NCI-H1092 treated with DMSO at 0.1 percent for 48 hours (cell line): ENCODE results near the gene PTPRT.

ENCODE experiments used
- DNase-seq: peaks from one replicate; lab custom pipeline; 2025; lab: John Stamatoyannopoulos, UW

The PTPRT gene

DNA sequence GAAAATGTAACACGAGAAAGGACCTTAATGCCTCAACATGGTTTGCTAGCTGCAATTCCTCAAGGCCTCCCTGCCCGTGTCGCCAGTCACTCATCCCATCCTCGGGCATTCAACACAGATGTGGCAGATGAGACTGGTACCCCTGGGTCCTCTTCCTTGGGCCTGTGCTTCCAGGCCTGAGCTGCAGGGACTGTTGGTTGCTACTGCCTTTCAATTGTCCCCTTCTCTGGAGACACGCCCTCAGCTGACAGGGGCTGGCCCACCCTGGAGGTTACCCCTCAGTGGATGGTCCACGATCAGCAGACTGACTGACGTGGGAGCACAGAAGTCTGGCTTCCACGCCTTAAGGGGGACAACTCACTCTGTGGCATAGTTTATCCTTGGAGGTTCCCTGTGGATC, 1076.5 kb downstream of the PTPRT start:
- no peak for DNase-seq

DNA sequence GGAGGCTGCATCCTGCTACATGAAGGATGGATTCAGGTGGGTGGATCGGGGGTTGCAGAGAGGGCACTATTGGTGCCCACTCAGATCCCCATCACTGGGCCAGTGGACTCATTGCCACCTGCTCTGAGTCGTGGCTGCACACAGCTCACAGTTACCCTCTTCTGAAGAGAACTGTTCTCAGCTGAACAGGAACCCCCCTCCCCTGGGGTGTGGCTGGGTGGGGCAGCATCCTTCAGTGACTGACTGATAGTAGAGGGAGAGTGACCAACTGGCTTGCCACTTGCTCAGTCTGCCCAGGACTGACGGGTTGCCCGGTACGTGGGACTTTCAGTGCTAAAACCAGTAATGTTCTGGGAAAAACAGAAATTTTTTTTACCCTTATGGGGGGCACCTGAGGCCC, 1077.5 kb downstream of the PTPRT start:
- DNase-seq = no peak

DNA sequence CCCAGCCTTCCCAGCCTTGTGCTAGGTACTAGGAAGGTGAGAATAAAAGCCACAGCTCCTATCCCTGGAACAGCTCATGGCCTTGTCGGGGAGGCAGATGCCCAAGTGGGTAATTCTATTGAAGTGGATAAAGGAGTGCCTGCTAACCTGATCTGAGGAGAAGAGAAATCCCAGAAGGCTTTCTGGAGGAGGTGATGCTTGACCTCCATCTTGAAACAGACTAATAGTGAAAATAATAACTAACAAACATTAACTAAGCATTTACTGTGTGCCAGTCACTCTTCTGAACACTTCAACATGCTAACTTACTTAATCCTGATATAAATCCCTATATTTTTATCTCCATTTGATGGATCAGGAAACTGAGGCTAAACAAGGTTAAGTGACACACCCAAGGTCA, 1078.4 kb downstream of the PTPRT start:
- no peak for DNase-seq

DNA sequence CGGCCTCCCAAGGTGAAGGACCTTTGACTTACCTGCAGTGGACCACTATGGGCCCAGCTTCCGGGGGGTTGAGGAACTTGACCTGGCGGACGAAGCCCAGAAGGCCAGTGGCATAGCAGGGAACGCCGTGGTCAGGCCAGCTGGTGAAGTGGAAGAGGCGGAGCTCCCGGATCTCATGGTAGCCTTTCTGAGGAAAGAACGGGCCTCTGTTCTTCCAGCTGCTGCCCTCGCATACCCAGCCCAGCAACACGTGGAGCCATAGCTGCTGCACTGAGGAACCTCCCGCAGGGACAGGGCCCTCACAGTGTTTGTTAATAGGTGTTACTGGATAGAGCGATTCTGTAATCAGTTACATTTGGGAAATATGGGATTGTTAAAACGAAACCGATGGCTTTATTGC, 1079.4 kb downstream of the PTPRT start:
- DNase-seq = no peak

DNA sequence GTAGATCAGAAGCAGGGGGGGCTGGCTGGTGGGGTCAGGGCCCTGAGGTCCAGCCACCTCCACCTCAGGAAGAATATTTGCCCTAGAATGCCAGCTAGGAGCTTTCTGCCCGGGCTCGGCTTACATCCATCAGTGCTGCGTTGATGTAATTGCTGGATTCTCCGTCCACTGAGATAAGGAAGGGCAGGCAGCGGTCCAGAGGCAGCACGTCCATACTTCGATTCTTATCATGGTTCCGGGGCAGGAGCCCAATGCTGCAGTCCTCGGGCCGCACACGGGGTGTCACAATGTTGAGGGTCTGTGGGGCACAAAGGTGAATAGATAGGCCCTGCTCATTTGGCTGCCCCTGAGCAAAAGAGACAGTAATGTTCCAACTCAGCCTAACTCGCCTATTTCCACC, 1087.7 kb downstream of the PTPRT start:
- no peak for DNase-seq

DNA sequence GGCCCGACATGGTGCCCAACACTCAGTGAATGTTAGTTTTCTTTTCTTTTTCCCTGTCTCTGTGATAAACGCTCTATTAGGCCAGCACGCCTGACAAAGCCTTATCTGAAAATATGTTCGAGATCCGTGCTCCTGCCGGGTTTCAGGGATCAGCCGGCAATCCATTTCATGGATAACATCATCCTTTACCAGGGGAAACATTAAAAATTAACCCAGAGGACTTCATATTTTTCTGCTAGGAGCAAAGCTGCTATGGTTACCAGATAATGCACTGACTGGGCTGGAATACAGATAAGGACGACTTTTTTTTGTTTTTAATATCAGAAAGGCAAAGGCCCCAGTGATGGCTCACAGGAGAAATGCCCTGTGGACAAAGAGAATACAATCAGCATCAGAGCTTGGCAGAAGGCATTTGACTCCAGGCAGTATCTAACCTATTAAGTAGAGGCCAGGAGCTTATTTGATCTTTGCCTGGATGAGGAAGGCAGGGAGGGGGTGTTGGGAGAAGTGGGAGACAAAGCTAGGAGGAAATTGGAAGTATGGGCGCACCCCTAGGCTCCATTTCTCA, 1089.5 kb downstream of the PTPRT start:
- DNase-seq = no peak

DNA sequence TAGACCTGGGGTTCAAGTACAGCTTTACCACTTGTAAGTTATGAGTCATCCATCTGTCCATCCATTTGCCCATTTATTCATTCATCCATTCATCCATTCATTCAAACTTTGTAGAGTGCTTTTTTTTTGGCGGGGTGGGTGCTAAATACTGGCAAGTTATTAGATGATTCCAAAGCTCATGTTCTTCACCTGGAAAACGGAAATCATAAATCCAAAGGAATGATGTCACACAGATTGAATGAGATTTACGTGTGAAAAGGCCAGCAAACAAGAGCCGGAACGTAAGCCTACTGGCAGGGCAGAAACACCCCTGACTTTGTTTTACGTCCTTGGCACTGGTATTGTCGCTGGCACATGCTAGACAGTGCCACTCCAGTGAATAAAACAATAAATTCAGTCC, 1090.6 kb downstream of the PTPRT start:
- DNase-seq = peak; percentile 74

DNA sequence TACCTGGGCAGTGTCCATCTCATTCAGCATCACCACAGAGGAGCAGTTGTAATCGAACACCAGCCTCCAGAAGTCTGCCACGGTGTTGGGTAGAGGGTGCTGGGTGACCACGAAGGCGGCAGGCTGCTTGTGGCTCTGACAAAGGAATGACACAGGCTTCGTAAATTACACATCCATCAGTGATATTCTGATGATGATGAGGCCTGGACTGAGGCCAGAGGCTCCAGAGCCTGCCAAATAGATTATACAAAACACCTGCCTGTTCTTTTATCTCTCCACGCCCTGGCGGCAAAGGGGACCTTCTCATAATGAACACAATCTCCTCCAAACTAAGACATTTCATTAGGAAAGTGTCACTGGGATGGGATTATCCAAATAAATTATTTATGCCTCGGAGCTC, 1091.3 kb downstream of the PTPRT start:
- DNase-seq = peak; percentile 92

DNA sequence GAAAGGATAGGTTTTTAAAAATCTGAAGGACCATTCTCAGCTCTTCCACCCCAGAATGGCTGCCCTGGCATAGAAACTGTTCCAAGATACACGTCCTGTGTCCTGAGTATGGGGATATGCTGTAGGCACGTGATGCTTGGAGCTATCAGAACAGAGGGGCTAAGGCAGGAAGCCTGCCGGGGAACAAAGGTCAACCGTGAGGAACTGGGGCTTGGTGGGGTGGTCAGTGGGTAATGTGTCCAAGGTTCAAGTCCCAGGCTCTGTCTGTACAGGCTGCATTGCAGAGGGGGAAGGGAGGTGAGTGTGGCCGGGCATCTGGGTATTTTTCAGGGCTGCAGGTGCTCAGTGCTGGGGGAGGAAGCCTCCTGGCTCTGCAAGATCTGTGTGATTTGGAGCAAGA, 1092.0 kb downstream of the PTPRT start:
- DNase-seq = peak; percentile 54

DNA sequence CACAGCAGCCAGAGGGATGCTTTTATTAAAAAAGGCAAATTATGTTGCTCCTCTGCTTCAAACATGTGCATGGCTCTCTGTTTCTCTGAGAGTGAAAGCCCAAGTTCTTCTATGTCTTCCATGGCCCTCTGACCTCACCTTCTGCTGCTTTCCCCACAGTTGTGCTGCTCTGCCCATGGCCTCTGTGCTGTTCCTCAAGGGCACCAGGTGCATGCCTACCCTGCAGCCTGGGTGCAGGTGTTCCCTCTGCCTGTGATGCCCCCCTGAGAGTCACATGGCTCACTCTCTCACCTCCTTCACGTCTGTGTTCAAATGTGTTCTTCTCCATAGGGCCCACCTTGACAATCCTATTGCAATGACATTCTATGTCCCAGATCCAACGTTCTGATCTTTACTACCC, 1094.5 kb downstream of the PTPRT start:
- DNase-seq = no peak

DNA sequence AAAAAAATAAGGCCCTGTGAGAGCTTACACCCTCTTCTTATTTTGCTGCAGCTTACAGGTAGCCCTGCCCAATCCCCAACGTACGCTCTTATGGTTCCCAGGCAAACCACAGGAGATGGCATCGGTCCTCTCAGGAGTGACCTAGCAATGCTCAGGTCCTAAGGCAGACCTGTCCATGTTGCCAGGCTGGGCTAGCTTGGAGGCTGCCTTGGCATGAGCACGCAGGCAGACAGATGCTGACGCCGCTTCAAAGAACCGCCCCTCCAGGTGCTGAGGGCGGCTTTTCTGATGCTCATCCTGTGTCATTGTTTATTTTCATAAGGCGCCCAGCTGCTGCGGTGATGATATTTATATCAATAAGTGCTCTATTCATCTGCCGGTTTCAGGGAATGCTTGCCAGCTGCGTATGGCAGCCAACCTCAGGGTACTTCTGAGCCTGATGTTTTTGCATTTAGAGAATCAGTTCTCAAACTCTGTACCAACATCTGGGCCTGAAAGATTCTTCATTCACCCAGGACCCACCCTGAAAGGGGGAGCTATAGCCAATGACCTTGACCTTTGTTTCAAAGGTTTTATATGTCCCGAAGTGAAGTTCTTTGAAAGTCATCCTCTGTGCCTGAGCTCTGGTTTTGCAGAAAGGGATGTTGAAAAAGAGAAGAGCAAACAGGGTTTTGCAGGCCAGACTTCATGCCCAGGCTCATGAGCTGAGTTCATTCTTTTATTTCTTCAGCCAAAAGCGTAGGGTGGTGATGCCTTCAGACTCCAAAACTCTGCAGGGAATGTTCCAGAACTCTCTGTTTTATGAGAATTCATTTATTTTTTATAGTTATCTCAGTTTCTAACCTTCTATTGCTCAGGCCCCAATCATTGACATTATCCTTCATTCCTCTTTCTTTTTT, 1095.9 kb downstream of the PTPRT start:
- peak; percentile 83 for DNase-seq

DNA sequence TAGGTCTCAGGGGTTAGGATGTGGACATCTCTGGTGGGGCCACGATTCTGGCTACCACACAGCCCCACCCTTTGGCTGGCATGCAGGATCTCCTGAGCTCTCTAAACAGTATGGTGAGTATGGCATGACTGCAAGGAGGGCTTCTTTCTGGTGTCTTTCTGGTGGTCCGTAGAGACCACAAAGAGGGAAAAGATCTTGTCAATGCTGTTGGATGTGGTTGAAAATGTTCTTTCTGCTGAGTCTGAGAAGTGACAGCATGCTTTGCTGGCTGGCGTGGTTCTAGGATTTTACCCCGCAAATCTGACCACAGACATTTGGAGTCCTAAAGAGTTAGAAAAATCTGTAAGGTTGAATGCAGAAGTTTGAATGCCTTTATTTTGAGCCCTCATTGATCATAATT, 1096.7 kb downstream of the PTPRT start:
- DNase-seq = no peak

DNA sequence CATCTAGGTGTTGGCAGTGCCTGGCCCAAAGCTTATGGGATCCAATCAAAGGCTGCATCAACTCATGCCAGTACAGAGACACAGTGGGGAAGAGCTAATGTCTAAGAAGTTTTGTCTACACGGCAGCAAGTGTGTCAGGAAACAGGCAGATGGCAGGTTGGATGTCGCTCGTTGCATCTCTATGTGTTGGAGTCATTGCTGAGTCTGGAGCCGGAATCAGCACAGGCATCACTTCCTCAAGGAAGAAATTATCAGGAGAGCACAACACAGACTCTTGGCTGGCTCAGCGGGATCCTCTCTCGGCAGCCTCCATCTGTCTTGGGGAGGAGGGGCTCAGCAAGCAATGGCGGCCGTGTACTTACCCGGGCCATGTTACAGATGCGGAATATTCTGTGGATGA, 1104.3 kb downstream of the PTPRT start:
- no peak for DNase-seq

DNA sequence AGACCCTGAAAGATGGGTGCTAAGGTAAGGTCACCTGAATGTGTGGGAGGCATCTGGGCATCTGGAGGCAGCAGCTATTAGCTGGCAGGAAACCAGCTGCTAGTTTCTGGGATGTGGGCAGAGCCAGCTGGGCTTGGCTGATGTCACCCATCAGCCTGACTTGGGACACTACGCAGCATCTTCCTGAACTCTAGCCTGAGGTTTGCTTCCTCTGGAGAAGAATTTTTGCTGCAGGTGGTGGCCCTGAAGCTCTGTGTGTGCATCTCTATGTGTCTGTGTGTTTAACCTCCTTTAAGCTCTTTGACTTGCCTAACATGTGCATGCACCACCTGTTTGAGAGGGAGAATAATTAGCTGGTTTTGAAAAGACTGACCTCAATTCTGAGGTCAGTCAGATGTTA, 1106.4 kb downstream of the PTPRT start:
- no peak for DNase-seq

DNA sequence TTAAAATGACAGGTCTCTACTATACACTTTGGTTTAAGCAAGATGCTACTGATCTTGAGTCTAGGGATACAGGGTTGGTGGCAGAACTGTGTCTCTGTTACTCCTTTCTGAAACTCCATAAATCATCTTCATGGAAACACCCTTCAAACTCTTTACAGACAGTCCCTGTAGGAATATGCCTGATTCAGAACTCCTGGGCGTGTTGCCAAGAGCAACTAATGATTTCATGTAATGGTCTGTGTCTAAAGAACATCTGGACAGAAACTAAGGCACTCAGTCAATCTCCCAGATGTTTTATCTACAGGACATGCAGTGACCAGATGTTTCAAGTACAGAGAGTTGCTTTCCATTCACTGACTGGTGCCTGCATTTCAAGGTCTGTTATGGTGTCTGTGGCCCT, 1107.1 kb downstream of the PTPRT start:
- no peak for DNase-seq

DNA sequence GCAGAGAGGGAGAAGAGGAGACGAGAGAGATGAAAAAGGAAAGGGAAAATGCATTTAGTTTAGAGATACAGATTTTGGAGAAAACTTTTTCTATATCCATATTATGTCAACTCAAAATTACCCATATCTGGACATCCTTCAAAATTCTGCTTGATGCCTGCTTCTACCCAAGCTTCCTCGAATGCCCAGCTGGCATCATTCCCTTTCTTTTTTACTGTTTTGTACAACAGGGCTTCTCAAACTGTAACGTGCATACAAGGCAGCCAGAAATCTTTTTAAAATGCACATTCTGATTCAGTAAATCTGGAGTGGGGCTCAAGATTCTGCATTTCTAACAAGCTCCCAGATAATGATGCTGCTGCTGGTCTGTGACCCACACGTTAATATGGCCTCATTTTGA, 1108.8 kb downstream of the PTPRT start:
- no peak for DNase-seq

DNA sequence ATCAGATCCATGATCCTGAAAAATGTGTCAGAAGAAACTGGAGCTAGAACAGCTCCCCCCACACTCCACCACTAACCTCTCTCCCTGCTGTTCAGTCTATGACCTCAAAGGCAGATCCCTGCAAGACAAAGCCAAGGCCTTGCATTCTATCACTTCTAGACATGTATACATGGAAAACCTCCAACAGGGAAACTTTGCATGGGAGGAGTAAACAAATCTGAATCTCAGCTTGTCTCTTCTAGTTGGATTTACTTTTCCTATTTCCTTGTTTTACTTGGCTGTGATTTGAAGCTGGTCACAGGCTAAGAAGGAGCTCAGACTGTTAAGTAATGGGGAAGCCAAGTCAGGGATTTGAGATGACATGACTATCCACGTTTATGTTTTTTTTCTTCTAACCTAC, 1114.8 kb downstream of the PTPRT start:
- DNase-seq = no peak

DNA sequence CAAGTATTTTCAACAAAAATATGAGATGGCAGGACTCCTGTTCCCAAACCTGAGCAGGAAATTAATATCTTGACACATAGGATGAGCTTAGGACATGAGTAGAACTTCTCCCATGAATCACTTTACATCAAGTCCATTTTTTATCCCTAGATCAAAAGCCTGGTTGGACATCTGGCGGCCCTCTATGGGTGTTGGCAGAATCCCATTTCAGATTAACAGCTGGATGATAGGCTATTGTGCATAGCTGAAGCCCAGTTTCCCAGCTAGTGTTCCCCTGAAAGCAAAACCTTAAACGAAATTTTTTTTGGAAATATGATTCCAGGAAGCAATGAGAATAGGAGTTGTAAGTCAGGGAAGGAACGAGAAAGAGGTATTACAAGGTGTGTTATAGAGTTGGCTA, 1122.1 kb downstream of the PTPRT start:
- no peak for DNase-seq

DNA sequence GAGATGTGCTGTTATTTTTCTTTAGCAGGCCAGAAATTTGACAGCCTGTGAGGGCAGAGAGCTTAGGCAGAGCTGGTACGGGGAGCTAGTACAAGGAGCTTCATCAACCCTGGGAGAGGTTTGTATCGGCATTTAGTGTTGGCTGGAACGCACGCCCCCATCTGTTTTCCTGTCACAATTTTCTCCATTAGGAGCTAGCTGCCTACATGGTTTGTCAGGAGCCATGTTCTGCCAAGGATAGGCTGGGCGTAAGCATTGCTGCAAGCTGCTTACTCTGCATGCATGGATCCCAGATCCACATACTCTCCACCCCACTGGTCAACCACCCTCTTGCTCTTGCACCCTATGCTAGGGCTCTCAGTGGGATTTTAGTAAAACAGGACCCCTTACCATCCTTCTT, 1122.5 kb downstream of the PTPRT start:
- DNase-seq = no peak

DNA sequence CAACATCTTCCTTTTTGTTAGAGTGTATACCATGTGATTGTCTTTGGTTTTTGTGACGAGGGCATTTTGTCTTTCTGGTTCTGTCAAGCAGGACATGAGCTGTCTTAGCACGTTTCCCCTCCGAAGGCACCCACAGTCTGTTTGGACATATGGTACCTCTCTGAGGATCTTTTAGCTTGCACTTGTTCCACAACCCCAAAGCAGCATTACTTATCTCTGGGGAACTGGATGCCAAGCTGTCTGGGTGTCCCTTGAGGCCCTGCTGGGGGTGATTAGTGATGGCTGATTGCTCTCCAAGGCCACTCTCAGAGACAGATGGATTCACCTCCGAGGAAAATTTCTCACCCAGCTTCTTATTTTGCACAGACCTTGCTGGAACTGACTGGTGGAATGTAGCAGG, 1126.6 kb downstream of the PTPRT start:
- no peak for DNase-seq

DNA sequence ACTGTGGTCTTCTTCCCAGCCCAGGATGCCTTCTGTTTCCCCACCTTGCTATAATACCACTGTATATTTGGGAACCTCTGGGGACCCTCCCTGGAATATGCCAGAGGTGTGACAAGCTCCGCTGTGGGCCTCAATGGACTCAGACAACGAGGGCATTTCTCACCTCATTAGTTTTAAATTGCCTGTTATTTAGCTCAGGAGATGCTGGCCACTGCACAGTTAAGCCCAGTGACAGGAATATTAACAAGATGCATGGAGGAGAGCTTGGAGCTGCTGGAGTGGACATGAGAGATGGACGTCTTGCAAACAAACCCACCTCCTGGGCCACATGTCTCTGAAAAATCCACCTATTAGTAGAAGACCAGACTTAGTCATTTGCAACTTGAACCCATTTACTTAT, 1136.4 kb downstream of the PTPRT start:
- DNase-seq = no peak

DNA sequence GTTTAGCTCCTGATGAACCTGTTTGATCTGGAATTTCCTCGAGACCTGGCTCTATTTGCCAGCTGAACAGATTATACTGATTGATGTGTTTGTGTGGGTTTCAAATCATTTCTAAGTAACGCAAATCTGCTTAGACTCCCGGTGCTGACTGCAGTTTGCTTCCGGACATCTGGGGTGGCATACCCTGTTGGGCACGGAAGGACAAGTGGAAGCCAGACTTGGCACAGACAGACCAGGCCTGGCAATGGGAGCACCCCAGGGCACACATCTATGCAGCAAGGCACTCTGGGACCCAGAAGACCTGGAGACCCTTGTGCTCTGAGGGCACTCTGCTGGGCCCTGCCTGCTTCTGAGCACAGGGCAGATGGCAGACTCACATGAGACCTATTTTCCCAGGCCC, 1137.8 kb downstream of the PTPRT start:
- no peak for DNase-seq

DNA sequence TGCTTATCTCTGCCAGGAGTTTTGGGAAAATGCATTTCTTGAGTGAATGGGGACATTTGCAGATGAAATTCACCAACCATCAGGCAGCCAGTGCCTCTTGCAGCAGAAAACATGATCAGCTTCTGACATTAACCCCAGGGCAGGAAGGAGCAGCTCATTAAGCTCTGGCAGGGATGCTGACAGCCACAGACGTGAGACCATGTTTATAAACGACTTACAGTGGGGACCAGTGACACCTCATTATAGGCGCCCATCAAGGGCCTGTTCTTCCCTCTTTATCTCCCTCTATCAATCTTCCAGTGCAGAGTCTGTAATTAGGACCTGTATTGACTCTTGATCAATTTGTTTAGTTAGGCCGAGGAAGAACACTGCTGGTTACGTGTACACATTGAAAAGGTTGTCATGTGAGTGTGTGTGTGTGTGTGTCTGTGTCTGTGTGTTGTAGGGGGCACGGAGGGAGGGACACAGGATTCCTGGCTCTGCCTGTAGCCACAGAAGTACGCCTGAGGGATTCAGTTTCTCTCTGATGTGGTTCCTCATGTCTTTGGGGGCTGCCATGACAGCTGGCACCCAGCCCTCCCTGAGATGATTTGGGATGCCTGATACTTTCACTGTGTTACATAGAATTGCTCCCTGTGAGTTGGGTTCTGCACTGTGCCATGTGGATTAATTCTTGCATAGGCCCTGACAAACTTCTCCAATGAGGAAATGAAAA, 1143.2 kb downstream of the PTPRT start:
- DNase-seq = peak; percentile 25
